GM12872 (cell line): Measurements from ENCODE around the gene DNER.

Source experiments
- TF ChIP-seq, protein P1 (sequence below): IDR thresholded peaks from 3 replicates; pipeline ENCODE4 v1.5.1; 2011; ENCODE audit warnings: low read depth, mild to moderate bottlenecking, low read length, moderate library complexity; ENCODE audit not compliant: insufficient read depth

Gene DNER

DNA sequence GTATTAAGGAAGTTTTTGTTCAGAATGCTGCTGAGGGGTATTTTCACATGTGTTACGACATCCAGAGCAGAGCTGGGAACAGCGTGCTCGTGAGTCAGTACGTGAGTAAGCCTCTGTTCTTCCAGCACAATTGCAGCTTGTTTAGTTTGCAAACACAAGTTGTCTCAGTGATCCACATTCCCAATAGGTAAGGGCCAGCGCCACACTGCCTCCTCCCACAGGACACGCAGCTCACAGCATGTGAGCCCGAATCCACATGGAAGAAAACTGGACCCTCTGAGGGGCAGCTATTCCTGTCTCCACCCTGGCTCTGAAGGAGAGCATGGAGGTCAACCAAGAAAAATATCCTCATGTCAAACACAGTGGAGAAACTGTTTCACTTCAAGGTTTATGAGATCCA, 269.3 kb downstream of the DNER start:
- TF ChIP-seq, protein P1, sequence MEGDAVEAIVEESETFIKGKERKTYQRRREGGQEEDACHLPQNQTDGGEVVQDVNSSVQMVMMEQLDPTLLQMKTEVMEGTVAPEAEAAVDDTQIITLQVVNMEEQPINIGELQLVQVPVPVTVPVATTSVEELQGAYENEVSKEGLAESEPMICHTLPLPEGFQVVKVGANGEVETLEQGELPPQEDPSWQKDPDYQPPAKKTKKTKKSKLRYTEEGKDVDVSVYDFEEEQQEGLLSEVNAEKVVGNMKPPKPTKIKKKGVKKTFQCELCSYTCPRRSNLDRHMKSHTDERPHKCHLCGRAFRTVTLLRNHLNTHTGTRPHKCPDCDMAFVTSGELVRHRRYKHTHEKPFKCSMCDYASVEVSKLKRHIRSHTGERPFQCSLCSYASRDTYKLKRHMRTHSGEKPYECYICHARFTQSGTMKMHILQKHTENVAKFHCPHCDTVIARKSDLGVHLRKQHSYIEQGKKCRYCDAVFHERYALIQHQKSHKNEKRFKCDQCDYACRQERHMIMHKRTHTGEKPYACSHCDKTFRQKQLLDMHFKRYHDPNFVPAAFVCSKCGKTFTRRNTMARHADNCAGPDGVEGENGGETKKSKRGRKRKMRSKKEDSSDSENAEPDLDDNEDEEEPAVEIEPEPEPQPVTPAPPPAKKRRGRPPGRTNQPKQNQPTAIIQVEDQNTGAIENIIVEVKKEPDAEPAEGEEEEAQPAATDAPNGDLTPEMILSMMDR: no peak

DNA sequence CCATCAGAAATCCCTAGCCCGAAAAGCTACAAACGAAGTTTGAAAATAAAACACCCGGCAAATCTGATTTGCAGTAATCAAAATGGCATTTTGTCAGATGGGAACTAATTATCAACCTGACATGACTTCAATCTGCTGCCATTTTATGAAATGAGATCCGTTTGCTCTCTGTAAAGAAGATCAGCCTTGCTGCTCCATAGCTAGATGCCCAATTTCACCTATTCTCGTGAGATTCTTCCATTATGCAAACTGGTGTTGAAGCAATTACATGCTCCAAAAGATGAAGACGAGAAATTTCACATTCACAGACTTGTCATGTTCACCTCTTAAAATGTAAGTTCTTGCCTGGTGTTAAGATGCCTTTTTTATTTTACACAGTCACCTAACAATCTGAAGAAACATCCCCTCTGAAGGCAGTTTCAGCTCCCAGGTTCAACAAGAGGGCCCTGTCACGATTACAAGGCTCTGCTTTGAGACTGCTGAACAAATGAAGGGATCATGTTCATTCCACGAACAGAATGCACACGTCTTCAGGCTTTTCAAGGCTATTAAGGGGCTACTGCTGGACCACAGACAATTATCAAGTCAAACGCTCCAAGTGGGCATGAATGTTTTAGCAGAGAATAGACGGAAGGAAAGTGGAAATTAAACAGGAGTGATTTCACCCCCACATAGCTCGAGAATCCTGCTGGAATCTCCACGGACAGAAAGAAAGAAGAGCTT, 270.6 kb downstream of the DNER start:
- TF ChIP-seq, protein P1: no peak

DNA sequence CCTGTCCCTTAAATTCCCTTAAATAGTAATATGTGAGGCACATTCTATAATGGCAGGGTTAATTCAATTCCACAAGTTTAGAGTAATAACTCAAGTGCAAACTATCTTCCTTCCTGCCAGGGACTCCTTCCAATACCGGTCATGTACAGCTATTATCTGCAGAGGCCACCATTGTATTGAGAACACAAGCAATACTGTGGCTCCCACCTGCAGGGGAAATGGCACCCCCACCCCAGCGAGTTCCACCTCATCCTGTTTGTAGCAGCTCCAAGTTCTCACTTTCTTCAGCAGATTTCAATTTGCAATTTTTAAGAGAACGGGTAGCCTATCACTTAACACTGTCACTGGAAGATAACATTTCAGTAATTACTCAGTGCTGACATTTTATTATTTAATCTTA, 271.2 kb downstream of the DNER start:
- TF ChIP-seq, protein P1: no peak

DNA sequence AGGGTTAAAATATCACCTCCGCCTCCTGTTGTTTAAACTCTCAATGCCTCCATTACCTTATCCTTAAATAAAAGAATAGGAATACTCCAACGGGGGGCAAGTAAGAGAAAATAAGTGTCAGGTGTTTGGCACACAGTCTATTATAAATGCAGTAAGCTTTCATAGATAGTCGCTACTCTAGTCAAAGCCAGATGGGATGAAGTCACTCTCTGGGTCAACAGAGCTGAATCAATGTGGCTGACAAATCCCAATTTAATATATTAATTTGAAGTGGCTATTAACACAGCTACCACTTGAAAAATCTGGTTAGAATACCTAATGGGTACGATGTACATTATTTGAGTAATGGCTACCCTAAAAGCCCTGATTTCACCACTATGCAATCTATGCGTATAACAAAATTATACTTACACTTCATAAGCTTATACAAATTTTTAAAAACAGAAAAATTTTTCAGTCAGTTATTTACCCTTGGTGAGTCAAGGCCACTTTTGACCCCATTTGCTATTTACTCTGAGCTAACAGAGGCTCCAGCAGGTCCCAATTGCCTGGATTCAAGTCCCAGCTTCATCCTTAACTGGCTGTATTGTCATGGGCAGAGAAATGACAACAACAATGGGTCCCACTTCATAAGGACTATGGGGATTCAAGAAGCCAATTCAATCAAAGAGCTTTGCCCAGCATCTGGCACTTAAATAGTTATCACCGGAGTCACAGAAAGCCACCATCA, 275.8 kb downstream of the DNER start:
- TF ChIP-seq, protein P1: no peak

DNA sequence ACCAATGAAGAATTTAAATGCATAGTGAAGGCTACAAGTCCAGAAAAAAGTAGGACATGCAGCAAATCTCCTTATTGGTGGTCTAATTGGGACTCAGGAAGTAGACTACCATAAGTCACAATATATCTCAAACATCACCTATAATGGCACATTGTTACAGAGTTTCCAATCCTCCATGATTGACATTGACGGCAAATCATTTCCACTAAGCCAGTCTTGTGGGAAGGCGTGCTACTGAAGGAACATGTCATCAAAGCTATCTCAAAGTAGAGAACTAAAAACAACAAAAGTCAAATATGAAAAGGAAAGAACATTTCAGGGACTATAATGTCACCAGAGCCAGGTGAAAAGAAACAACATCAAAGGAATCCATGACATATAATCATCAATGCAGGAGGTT, 276.9 kb downstream of the DNER start:
- TF ChIP-seq, protein P1: no peak

DNA sequence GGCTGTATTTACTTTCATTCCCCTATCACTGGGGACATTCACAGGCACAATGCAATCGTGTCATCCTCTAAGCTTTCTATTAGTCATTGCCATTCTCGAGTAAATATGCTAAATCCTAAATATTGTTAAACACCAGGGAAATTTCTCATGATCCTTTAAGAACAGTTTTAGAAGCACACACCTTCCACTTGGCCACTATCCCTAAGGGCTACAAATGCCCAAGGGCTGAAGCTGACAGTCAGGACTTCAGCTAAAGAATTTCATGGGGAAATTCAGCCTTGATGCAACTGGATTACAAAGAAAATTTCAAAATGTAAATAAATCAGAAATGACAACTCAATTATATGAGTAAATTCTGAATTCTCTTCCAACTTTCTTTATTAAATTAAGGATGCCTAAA, 280.2 kb downstream of the DNER start:
- TF ChIP-seq, protein P1: no peak

DNA sequence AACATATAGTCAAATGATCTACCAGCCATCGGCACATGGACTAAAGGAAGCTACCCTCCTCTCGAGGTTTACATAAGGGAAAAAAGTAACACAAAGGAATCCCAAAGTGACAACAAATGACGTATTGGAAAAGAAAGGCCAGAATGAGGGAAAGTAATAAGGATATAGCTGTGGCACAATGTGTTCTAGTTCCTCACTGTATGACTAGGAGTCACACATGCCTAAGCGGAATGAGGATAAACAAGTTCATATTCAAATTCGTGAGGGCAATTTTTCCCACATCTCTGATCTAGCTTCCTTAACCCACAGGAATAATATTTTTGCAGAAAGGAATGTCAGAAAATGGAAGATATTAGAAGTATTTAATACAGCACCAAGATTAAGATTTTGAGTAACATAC, 281.0 kb downstream of the DNER start:
- TF ChIP-seq, protein P1: no peak
